ENCODE results near the gene RAB24. TPM values are rescaled to one million over a fixed set of nuclear protein-coding genes. Genes with fewer than 3 reads are reported as not detected.
A peak's percentile ranks its signal among the peaks of the same experiment; 100 is the strongest.

RAB24 gene
- total RNA-seq, 1 experiment from 2014 or later: 42.6 TPM

- POLR2A ChIA-PET: interaction anchor here (0.7 to 2.8 kb wide), 3 partner anchors 19 to 44 kb away, joined by 3 to 12 read pairs (median 3); partner anchors contain the start of gene LMAN2
- H3K4me3 Mint-ChIP-seq (ENCODE audit: unreplicated experiment): no peak overlapping the region
- peak; percentile 34 for DNase-seq (ENCODE audit: unreplicated experiment)
- no peaks in the 10 kb centered on the region for H3K27me3 Mint-ChIP-seq (ENCODE audit: insufficient read depth, unreplicated experiment)
- no peak for TF ChIP-seq CTCF (IDR thresholded peaks at IDR 0.05; ENCODE audit: unreplicated experiment)
- intact Hi-C loops (cut with micrococcal nuclease): no loop called here
- H3K36me3 Mint-ChIP-seq (ENCODE audit: insufficient read depth, unreplicated experiment): peaks cover 42% of the 10 kb centered on the region
- no TSS peak for BruUV-seq (replicated peaks)
- peaks cover 20% of the 10 kb centered on the region for H3K4me1 Mint-ChIP-seq (ENCODE audit: insufficient read depth, unreplicated experiment)
- CTCF ChIA-PET: interaction anchor here (0.7 to 5.4 kb wide), 5 partner anchors 10 to 63 kb away, joined by 3 to 59 read pairs (median 5); no protein-coding TSS in a partner anchor
- H3K27ac Mint-ChIP-seq (ENCODE audit: low read depth, unreplicated experiment): peak overlapping the region; percentile 68
- H3K9me3 Mint-ChIP-seq (ENCODE audit: unreplicated experiment): no peaks in the 10 kb centered on the region
Measured at GRCh38 chr5:177327539-177328522, 24.3 kb upstream of the RAB24 start.

DNA sequence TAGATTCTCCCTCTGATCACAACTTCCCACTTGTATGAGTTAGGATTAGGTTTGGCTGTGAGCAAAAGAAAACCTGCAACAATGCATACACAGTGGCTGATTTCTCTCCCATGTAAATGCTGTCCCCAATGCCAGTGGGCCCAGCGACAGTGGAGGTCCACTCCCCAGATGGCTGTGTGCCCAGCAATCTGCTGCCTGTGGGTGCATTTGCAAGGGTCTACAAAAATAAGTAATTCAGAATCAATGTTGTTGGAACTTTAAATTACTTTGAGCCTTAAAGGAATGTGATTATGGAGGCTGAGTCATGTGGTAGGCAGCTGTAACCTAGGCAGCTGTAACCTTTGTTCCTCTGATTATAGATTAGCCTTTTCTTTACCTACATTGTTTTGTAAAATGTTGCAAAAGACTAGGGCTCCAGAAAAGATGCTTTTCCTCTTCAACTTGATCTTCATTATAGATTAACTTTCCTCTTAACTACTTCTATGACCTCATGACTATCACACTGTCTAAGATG lies 22.4 kb upstream of the RAB24 start:
- peaks cover 20% of the 10 kb centered on the region for H3K4me1 Mint-ChIP-seq (ENCODE audit: insufficient read depth, unreplicated experiment)
- BruUV-seq (replicated peaks): no TSS peak
- TF ChIP-seq CTCF (IDR thresholded peaks at IDR 0.05; ENCODE audit: unreplicated experiment): no peak
- peaks cover 36% of the 10 kb centered on the region for H3K36me3 Mint-ChIP-seq (ENCODE audit: insufficient read depth, unreplicated experiment)
- no peaks in the 10 kb centered on the region for H3K9me3 Mint-ChIP-seq (ENCODE audit: unreplicated experiment)
- H3K27ac Mint-ChIP-seq (ENCODE audit: low read depth, unreplicated experiment): no peak overlapping the region
- ChIA-PET POLR2A (interaction anchor here (1.1 to 1.3 kb wide), 2 partner anchors 16 to 26 kb away, joined by 4 to 6 read pairs; partner anchors contain the start of gene LMAN2), CTCF (interaction anchor here (0.9 to 1.3 kb wide), 2 partner anchors 12 to 65 kb away, joined by 4 read pairs; no protein-coding TSS in a partner anchor)
- intact Hi-C loops (cut with micrococcal nuclease): no loop called here
- no peak overlapping the region for H3K4me3 Mint-ChIP-seq (ENCODE audit: unreplicated experiment)
- DNase-seq (ENCODE audit: unreplicated experiment): no peak
- H3K27me3 Mint-ChIP-seq (ENCODE audit: insufficient read depth, unreplicated experiment): no peaks in the 10 kb centered on the region

- H3K27me3 Mint-ChIP-seq (ENCODE audit: insufficient read depth, unreplicated experiment): no peaks in the 10 kb centered on the region
- no TSS peak for BruUV-seq (replicated peaks)
- TF ChIP-seq CTCF (IDR thresholded peaks at IDR 0.05; ENCODE audit: unreplicated experiment): no peak
- no peak overlapping the region for H3K4me3 Mint-ChIP-seq (ENCODE audit: unreplicated experiment)
- peaks cover 35% of the 10 kb centered on the region for H3K36me3 Mint-ChIP-seq (ENCODE audit: insufficient read depth, unreplicated experiment)
- no peak overlapping the region for H3K27ac Mint-ChIP-seq (ENCODE audit: low read depth, unreplicated experiment)
- no peaks in the 10 kb centered on the region for H3K9me3 Mint-ChIP-seq (ENCODE audit: unreplicated experiment)
- POLR2A ChIA-PET: interaction anchor here (1.3 kb wide), 1 partner anchor 49 kb away, joined by 4 read pairs; no protein-coding TSS in a partner anchor
- CTCF ChIA-PET: interaction anchor here (0.6 to 3.7 kb wide), 6 partner anchors 11 to 208 kb away, joined by 3 to 34 read pairs (median 12); no protein-coding TSS in a partner anchor
- intact Hi-C loops (cut with micrococcal nuclease): no loop called here
- no peak for DNase-seq (ENCODE audit: unreplicated experiment)
- H3K4me1 Mint-ChIP-seq (ENCODE audit: insufficient read depth, unreplicated experiment): peaks cover under 1% of the 10 kb centered on the region
Measured at GRCh38 chr5:177320879-177321278, 17.4 kb upstream of the RAB24 start.
